RWPE1 (cell line): ENCODE data around the gene HMG20B.

Experiments
- CTCF ChIA-PET: fragments of 350-600 bp; sonication (Branson Sonifier 250); formaldehyde crosslinking; extraction: SDS; loops from one replicate; lab custom pipeline; 2021; lab: Yijun Ruan, JAX
- POLR2A ChIA-PET: fragments of 400-600 bp; formaldehyde crosslinking; extraction: SDS; loops from one replicate; lab custom pipeline; 2020; ENCODE audit warnings: antibody characterized with exemption; ENCODE audit not compliant: low non-redundant PET; lab: Yijun Ruan, JAX
- DNase-seq: peaks from one replicate; pipeline ENCODE4 v3.0.0; 2012; ENCODE audit warnings: low spot score
- H3K27ac ChIP-seq: fragments of 450-650 bp; 2 replicates; pipeline ENCODE4 v1.5.1; 2017
- CTCF ChIP-seq: fragments of 450-650 bp; conservative IDR thresholded peaks from 2 replicates; pipeline ENCODE4 v1.5.1; 2017; ENCODE audit warnings: low read depth, mild to moderate bottlenecking

The HMG20B gene

GRCh38 chr19:3618811-3619630, 46.3 kb downstream of the HMG20B start:
- CTCF ChIA-PET: interaction anchor here (0.6 kb wide), 3 partner anchors 15 to 275 kb away, joined by 3 to 4 read pairs (median 3); no protein-coding TSS in a partner anchor
- no peak for DNase-seq
- H3K27ac ChIP-seq: peak overlapping the region; percentile 21; the same call in 1 of the 2 replicates
- POLR2A ChIA-PET: no interaction called here
- TF ChIP-seq CTCF: peak; percentile 57

- DNase-seq: no peak
- ChIA-PET CTCF (interaction anchor here (0.6 kb wide), 2 partner anchors 16 to 255 kb away, joined by 3 to 4 read pairs; no protein-coding TSS in a partner anchor), POLR2A (no interaction called here)
- H3K27ac ChIP-seq: peak overlapping the region; percentile 21
- TF ChIP-seq CTCF: no peak
These were observed 46.9 kb downstream of the HMG20B start for GRCh38 chr19:3619631-3620012.

- CTCF ChIA-PET: interaction anchor here (0.6 kb wide), 1 partner anchor 254 kb away, joined by 3 read pairs; no protein-coding TSS in a partner anchor
- TF ChIP-seq CTCF: no peak
- POLR2A ChIA-PET: no interaction called here
- H3K27ac ChIP-seq: peak overlapping the region; percentile 21
- no peak for DNase-seq
These were observed 47.5 kb downstream of the HMG20B start for GRCh38 chr19:3620145-3620816.

- H3K27ac ChIP-seq: peak overlapping the region; percentile 21
- no peak for TF ChIP-seq CTCF
- POLR2A ChIA-PET: no interaction called here
- CTCF ChIA-PET: interaction anchor here (0.5 kb wide), 1 partner anchor 141 kb away, joined by 6 read pairs; no protein-coding TSS in a partner anchor
- no peak for DNase-seq
These were observed 48.2 kb downstream of the HMG20B start for GRCh38 chr19:3620817-3621547.

GRCh38 chr19:3621689-3622088, 48.9 kb downstream of the HMG20B start:
- H3K27ac ChIP-seq: no peak overlapping the region
- TF ChIP-seq CTCF: no peak
- ChIA-PET CTCF (no interaction called here), POLR2A (no interaction called here)
- DNase-seq: no peak

GRCh38 chr19:3622224-3622623, 49.5 kb downstream of the HMG20B start:
- DNase-seq: no peak
- no peak for TF ChIP-seq CTCF
- H3K27ac ChIP-seq: 0 out of 2 replicates have a peak overlapping the region, but pooled peaks have one; percentile 16
- CTCF ChIA-PET: interaction anchor here (0.7 kb wide), 1 partner anchor 138 kb away, joined by 4 read pairs; no protein-coding TSS in a partner anchor
- POLR2A ChIA-PET: no interaction called here
